Lower lobe of right lung (tissue), 2 donors: Measurements from ENCODE around the gene ADGRB2. TPM values are rescaled to one million over a fixed set of nuclear protein-coding genes. Genes with fewer than 3 reads are reported as not detected.

ENCODE experiments used
- ATAC-seq, 2 donors: fragments of 200-7000 bp; cut with Tn5 transposase; one replicate each; pipeline ENCODE4 v1.9.1; 2020 to 2022; ENCODE audit warnings: mild to moderate bottlenecking in 2 of 2, moderate library complexity in 2 of 2
- DNase-seq: peaks from one replicate; pipeline ENCODE4 v3.0.0-alpha.2; 2020
- H3K27ac ChIP-seq: fragments of 200-600 bp; one replicate; pipeline ENCODE4 v1.8.0; 2022
- H3K27me3 ChIP-seq: fragments of 200-600 bp; one replicate; pipeline ENCODE4 v1.8.0; 2022; ENCODE audit warnings: low read depth
- H3K36me3 ChIP-seq: fragments of 200-600 bp; one replicate; pipeline ENCODE4 v1.8.0; 2022; ENCODE audit warnings: mild to moderate bottlenecking
- H3K4me1 ChIP-seq: fragments of 200-600 bp; one replicate; pipeline ENCODE4 v1.8.0; 2022
- H3K4me3 ChIP-seq: fragments of 200-600 bp; one replicate; pipeline ENCODE4 v1.8.0; 2022; ENCODE audit warnings: mild to moderate bottlenecking
- H3K9me3 ChIP-seq: fragments of 200-600 bp; one replicate; pipeline ENCODE4 v1.8.0; 2022
- CTCF ChIP-seq: fragments of 200-600 bp; IDR thresholded peaks from one replicate; pipeline ENCODE4 v1.8.0; 2022; ENCODE audit warnings: antibody characterized with exemption, mild to moderate bottlenecking
- intact Hi-C: fragments of 100-400 bp; cut with DNase I; formaldehyde crosslinking; loops from one replicate; pipeline ENCODE4 v1.11.0; 2022
- total RNA-seq: library from RNA; stranded (reverse); fragmentation: NEBNext Ultra II Directional; extraction: Animal tissue kit (Norgen Biotek cat#: 25700); gene quantifications from one replicate; pipeline ENCODE4 v1.2.1, GENCODE V29; 2021
- donor health status: DM: no; HTN: yes; CAD: no; lungs with severe emphysema.

ADGRB2 gene
- total RNA-seq, 1 donor from 2014 or later = 1.1 TPM

GRCh38 chr1:31715087-31715872, 48.9 kb downstream of the ADGRB2 start:
- peak; percentile 82 for DNase-seq
- intact Hi-C loops = no loop called here
- peak; percentile 76 for TF ChIP-seq CTCF
- no peaks in the 10 kb centered on the region for H3K36me3 ChIP-seq
- no peaks in the 10 kb centered on the region for H3K9me3 ChIP-seq
- peaks cover 35% of the 10 kb centered on the region for H3K27me3 ChIP-seq
- H3K27ac ChIP-seq = peak overlapping the region; percentile 87
- ATAC-seq = peak; percentile 94 to 96
- peaks cover 36% of the 10 kb centered on the region for H3K4me1 ChIP-seq
- H3K4me3 ChIP-seq = peak overlapping the region; percentile 51

GRCh38 chr1:31714442-31715086, 49.6 kb downstream of the ADGRB2 start:
- H3K27ac ChIP-seq = peak overlapping the region; percentile 87
- TF ChIP-seq CTCF = peak; percentile 31
- peak overlapping the region; percentile 51 for H3K4me3 ChIP-seq
- no peaks in the 10 kb centered on the region for H3K36me3 ChIP-seq
- H3K4me1 ChIP-seq = peaks cover 36% of the 10 kb centered on the region
- DNase-seq = no peak
- intact Hi-C loops = no loop called here
- H3K9me3 ChIP-seq = no peaks in the 10 kb centered on the region
- peaks cover 35% of the 10 kb centered on the region for H3K27me3 ChIP-seq
- ATAC-seq = peak; percentile 40 to 54

- H3K27ac ChIP-seq = peak overlapping the region; percentile 31
- H3K4me3 ChIP-seq = no peak overlapping the region
- H3K27me3 ChIP-seq = peaks cover 36% of the 10 kb centered on the region
- H3K4me1 ChIP-seq = peaks cover 36% of the 10 kb centered on the region
- TF ChIP-seq CTCF = no peak
- intact Hi-C loops = no loop called here
- no peak for DNase-seq
- no peaks in the 10 kb centered on the region for H3K9me3 ChIP-seq
- no peak for ATAC-seq
- no peaks in the 10 kb centered on the region for H3K36me3 ChIP-seq
Observed at GRCh38 chr1:31712630-31713029, 51.5 kb downstream of the ADGRB2 start.

- intact Hi-C loops = no loop called here
- Histone ChIP-seq H3K4me3 (no peak overlapping the region), H3K27ac (no peak overlapping the region), H3K36me3 (no peaks in the 10 kb centered on the region), H3K27me3 (peaks cover 33% of the 10 kb centered on the region), H3K9me3 (no peaks in the 10 kb centered on the region), H3K4me1 (peaks cover 36% of the 10 kb centered on the region)
- ATAC-seq = no peak
- TF ChIP-seq CTCF = no peak
- no peak for DNase-seq
Observed at GRCh38 chr1:31712068-31712467, 52.1 kb downstream of the ADGRB2 start.

GRCh38 chr1:31708324-31708723, 55.8 kb downstream of the ADGRB2 start:
- no peaks in the 10 kb centered on the region for H3K36me3 ChIP-seq
- H3K4me3 ChIP-seq = no peak overlapping the region
- peaks cover 38% of the 10 kb centered on the region for H3K27me3 ChIP-seq
- no peak for TF ChIP-seq CTCF
- ATAC-seq (no peak), DNase-seq (no peak)
- peaks cover 35% of the 10 kb centered on the region for H3K4me1 ChIP-seq
- intact Hi-C loops = no loop called here
- no peak overlapping the region for H3K27ac ChIP-seq
- H3K9me3 ChIP-seq = no peaks in the 10 kb centered on the region
